GM04504 (cell line): ENCODE results near the gene PDK2.

Experiments
- DNase-seq: peaks from one replicate; pipeline ENCODE4 v3.0.0-alpha.2; 2012; ENCODE audit warnings: low read depth

Gene PDK2

DNA sequence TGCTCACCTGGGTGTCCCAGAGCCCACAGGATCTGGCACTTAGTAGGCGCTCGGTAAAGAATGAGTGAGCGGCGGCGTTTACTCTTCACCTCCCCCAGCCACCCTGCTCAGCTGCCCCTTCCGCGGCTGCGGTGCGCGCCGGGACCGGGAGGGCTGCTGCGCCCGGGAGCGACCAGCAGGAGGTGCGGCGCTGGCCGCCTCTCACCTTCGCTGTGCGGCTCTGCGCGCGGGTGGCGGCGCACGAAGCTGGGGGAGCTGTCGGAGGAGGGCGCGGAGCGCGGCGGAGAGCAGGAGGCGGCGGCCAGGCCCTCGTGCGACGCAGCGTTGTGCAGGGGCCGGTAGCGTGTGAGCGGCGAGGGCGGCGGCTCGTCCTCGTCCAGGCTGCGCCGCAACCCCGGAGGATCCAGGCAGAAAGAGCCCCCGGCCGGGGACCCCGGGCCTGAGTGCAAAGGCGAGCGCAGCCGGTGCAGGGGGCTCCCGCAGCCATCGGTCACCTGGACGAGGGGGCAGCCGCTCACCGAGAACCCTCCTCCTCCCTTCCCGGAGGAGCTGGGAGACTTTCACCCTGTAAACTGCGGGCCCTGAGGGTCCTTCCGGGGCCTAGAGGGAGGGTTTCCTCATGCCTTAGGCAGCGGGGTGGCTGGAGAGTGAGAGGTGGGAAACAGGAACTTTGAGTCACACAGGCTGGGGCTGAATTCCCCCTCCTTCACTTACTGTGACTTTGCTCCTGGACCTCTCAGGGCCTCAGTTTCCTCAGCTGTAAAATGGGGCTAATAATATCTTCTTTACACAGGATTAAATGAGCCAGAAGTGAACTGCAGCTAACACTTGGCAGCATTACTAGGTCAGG, 22.3 kb downstream of the PDK2 start:
- no peak for DNase-seq

DNA sequence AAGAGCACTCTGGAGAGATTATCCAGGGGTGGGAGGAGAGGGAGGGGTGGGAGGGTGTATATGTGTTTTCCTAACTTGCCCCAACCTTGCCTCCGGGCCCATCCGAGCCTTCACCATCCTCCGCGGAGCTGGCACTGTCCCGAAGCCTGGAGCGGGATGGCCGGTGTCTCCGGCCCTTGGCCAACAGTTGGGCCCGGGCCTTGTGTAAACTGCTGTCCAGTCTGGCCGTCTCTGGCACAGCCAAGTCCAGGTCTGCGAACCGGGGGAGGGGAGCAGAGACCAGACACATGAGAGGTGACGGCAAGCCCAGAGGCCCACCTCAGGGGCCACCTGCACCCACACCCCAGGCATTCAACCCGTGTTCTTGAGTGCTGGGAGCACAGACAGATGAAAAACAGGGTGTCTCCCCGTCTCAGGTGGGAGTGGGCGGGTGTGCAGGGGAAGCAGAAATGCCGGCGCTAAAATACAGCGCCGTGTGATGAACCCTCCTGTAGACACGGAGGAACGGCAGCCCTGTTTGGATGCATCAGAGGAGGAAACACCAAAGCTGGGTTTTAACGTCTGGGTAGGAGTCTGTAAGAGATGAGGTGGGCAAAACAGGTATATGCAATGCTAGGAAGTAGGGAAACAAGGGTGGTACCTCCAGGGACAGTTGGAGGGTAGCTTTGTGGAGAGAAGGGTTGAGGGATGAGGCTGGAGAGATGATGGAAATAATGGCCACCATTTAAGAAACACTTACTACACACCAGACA, 23.1 kb downstream of the PDK2 start:
- DNase-seq, result no peak

DNA sequence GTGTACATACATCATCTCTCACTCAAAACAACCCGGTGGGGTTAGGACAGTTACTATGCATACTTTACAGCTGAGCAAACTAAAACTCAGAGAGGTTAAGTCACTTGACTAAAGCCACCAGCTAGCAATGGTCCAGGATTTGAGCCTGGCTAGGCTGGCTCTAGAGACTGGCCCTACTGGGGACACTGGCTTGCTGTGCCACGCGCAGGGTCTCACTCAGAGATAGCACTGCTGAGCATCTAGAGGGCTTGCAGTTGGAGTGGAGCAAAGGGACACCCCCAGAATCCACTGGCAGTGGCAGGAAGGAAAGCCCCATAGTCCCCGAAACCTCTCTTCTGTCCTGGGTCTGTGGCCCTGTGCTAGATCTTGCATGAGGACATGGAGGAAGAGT, 23.7 kb downstream of the PDK2 start:
- no peak for DNase-seq

DNA sequence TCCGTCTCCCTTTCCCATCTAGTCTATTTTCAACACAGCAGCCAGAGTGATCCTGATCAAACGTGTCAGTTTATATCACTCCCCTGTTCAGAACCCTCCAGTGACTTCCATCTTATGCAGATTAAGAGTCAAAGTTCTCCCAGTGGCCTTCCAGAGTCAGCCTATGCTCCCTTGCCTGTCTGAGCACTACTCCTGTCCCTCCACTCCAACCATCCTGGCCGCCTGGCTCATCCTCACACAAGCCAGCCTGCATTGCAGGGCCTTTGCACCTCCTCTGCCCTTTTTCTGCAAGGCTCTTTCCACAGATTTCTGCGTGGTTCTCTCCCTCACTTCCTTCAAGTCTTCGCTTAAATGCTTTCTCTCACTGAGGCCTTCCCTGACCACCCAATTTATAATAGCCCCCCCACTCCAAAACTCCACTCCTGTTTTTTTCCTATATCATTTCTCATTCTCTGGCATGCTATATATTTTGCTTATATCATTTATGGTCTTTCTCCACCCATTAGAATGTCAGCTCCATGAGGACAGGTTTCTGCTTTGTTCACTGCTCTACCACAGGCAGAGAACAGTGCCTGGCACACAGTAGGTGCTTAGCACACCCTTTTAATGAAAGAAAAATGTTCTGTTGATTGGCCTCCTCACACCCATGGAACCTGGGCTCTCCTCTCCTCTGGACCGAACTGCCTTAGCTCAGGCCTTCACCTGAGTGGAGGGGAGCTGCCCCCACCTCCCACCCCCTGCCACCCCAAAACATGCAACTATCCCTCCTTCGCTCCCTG, 25.5 kb downstream of the PDK2 start:
- no peak for DNase-seq

DNA sequence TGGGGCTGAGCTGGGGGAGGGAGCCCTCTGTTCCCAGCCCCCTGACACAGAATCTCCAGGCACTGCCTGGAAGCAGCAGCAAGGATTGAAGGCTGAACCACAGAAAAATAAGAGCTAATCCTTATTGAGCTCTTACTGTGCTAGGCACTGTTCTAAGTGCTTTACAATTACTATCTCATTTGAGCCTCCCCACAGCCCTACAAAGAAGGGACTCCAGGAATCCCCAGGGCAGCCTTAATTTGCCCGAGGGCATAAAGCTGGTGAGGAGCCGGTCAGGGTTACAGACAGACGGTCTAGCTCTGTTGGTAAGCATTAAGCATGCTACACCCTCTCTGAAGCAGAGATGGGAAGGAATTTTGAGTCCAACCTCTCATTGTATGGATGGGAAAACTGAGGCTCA, 27.8 kb downstream of the PDK2 start:
- DNase-seq, result no peak

GRCh38 chr17:50123649-50124349, 28.6 kb downstream of the PDK2 start:
- no peak for DNase-seq

GRCh38 chr17:50125420-50125997, 30.4 kb downstream of the PDK2 start:
- no peak for DNase-seq

GRCh38 chr17:50127697-50128361, 32.7 kb downstream of the PDK2 start:
- no peak for DNase-seq

DNA sequence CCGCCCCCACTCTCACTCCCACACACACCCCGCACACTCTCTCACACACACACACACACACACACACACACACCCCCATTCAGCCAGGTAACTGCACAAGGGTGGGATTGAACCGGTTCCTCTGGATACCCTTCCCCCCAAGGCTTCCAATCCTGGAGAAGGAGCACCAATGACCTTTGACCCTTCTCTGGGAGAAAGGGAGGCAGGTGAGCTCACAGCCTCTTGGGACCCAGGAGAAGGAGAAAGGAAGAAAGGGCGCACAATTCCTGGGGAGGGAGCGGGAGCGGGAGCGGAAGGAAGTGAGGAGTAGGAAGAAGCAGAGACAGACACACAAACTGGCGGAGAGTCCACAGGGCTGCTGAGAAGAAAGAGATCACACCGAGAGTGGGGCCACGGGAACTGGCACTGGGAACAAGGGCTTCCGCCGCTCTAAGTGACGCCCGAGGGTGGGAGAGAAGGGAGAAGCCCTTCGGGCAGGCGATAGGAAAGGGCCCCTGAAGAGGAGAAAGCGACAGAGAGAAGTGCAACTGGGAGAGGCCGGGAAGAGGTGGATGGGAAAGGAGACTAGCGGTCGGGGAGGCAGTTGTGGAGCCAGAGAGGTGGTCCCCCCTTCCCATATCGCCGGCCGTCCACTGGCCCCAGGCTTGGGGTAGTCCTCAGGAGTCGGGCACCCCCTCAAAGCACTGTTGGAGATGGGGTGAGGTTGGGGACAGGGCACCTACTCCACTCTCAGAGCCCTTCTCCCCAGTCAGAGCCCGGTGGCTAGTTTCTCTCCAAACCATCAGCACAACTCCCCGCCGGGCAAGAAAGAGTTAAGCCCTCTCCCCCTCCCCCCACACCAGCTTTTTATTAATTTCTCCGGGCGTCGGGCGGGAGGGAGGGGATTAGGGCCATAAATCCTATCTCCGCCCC, 33.5 kb downstream of the PDK2 start:
- DNase-seq, result no peak

- no peak for DNase-seq
Observed at GRCh38 chr17:50129353-50129727, 34.2 kb downstream of the PDK2 start.

GRCh38 chr17:50129728-50130558, 34.8 kb downstream of the PDK2 start, which contains the start of gene SAMD14:
SAMD14 (minus strand) TSS chr17:50130160; CDS start chr17:50124959, 5,201 bp downstream.
- no peak for DNase-seq

DNA sequence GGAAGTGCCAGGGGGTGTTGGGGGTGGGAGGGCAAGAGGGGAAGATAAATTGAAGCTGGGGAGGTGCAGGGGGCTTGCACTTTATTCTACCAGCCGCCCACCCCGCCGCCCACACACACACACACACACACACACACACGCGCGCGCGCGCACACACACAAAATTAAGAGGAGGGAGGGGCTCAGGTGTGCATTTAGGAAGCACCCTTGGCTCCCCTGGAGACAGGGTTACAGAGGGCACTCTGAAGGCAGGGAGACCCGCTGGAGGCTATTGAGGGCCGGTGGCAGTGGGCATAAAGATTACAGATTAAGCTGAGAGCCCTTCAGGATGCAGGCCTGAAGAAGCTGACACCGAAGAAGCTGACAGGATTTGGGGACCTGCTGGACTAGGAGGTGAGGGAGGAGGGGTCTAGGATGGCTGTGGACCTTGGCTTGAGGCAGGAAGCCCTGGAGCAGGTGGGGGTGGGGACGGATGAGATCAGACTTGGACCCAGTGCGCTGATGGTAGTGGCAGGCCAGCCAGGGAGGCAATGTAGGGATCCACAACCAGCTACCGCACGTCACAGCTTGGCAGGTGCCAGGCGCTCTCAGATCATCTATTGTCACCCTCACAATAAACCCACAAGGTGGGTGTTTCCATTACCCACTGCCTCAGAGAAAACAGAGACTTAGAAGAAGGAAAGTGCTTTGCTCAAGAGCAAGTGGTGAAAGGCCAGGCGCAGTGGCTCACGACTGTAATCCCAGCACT, 35.6 kb downstream of the PDK2 start:
- no peak for DNase-seq

- DNase-seq, result no peak
Observed at GRCh38 chr17:50132104-50132794, 37.1 kb downstream of the PDK2 start.

- DNase-seq, result no peak
Observed at GRCh38 chr17:50133028-50133768, 38.0 kb downstream of the PDK2 start.

DNA sequence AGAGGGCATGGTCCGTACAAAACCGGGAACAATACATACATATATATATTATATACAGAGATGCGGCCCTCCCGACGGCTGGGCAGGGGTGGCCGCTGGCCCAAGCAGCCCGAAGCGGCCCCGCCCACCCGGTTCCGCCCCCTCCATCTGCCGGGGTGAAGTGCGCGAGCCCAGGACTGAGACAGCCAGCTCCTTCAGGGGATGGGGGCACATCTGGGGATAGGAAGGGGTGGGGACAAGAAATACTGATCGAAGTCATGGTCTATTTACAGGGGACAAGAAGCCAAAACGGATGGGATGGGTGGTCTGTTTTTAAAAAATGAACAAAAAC, 38.6 kb downstream of the PDK2 start:
- no peak for DNase-seq

- DNase-seq, result no peak
Observed at GRCh38 chr17:50134206-50135110, 39.3 kb downstream of the PDK2 start.
